Renal cortex interstitium (tissue), 11 donors: ENCODE measurements around the gene VPS39. TPM values are rescaled to one million over a fixed set of nuclear protein-coding genes. Genes with fewer than 3 reads are reported as not detected.

ENCODE experiments used
- DNase-seq, 11 donors: peaks; one replicate each; pipeline ENCODE4 v3.0.0-alpha.2; 2013; ENCODE audit warnings: low read depth in 9 of 11, low spot score in 4 of 11; ENCODE audit errors: extremely low read depth in 1 of 11
- polyA plus RNA-seq, 3 donors: library from polyadenylated mRNA; unstranded; fragments of 120-200 nt; gene quantifications; one replicate each; pipeline ENCODE4 v1.2.1, GENCODE V29; 2013; ENCODE audit not compliant: insufficient read length in 3 of 3

VPS39 gene
- polyA plus RNA-seq, 3 donors: 57.5 to 77.4 (median 65.3) TPM

DNA sequence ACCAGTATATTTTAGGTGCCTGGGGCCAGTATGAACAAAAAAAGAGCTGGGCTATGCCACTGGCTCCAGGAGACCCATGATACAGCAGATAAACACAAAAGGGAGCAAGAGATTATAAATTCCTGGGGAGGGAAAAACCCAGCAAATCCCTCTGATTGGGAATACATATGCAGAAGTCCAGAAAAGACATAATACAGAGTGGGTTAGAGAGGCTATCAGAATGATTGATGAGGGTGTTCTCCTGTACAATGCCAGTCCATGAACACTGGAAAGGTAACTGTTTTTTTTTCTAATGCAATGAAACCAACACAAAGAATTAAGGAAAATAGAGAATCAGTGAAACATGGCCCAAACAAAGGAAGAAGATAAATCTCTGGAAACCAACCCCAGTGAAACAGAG lies 5.4 kb upstream of the VPS39 start:
- DNase-seq: no peak

DNA sequence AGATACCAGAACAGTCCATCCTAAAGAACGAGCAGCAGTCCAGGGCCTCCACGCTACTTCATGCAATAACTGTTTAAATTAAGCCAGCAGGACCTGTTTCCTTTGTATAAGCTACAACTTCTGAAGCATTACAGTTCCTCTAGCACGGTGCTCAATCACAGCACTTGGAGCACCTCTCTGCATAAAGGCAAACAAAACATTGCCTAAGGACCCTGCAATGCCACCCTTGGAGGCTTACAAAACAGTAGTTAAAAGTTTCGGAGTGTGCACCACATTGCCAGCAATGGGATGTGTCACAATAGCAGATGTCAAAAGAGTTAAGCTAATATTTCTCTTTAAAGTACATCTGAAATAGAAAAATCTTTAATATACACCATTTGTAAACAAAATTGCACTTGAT lies 2.6 kb upstream of the VPS39 start:
- no peak for DNase-seq

DNA sequence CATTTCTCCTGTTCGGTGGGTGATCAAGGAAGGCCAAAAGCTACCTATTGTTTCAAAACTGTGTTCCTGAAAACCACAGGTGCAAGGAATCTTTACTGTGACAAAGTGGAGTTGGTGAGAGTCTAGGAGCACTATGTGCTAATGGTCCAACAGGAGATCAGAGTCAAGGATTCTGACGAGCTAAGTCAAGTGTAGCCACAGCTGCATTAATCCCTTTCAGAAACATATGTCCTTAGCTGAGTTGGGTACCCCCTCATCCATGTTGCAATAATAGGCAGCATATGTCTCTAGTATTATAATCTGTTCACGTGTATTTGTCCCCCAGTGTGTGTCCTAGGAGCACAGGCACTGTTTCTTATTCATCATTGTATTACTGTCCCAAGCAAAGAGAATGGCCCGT lies 1.7 kb downstream of the VPS39 start:
- DNase-seq: no peak

GRCh38 chr15:42203891-42204290 lies 4.2 kb downstream of the VPS39 start:
- DNase-seq: no peak

DNA sequence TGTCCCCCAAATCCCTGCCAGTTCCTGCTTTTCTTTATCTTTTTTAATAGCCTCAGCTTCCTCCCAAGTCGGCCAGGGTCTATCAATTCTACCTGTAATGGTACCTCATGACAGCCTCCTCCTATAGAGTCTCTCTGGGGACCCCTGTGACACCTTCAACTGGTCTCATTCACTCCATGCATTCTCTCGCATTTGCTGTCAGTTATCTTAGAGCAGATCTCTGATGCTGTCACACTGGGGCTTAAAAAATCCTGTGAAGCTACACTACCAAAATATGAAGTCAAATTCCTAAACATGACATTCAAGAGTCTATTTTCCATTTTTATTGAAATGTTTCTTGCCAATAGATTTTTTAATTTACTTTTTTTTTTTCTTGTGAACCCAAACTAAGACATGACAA lies 5.5 kb downstream of the VPS39 start:
- no peak for DNase-seq

DNA sequence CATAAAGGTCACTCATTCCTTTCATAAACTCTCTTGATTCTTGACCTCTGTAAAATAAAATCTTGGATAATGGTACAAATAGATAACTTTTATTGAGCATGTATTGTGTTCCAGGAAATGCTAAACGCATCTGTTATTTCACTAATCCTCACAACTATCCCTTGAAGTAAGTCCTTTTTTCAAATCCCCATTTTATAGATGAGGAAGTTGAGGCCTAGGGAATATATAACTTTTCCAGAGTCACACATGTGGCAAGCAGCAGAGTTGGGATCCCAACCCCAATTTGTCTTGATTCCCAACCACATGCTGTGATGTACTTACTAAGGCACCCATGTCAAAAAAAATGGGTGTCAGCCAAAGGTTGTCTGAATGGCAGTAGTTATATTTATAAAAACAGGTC lies 6.3 kb downstream of the VPS39 start:
- no peak for DNase-seq

- no peak for DNase-seq
Observed at GRCh38 chr15:42199126-42199525, 9.0 kb downstream of the VPS39 start.

GRCh38 chr15:42198516-42198915 lies 9.6 kb downstream of the VPS39 start:
- no peak for DNase-seq

DNA sequence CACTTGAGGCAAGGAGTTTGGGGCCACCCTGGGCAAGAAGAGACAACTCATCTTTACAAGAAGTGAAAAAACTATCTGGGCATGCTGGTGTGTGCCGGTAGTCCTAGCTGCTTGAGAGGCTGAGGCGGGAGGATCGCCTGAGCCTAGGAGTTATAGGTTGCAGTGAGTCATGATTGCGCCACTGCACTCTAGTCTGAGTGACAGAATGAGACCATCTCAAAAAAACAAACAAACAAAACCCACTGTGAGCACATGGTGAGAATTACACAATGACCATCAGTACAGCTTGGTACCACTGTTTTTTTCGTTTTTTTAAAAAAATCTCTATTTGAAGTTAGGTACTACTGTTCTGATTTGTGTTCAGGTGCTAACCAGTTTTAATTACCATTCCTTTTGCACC lies 13.6 kb downstream of the VPS39 start:
- DNase-seq: no peak

GRCh38 chr15:42193383-42193782 lies 14.7 kb downstream of the VPS39 start:
- no peak for DNase-seq

DNA sequence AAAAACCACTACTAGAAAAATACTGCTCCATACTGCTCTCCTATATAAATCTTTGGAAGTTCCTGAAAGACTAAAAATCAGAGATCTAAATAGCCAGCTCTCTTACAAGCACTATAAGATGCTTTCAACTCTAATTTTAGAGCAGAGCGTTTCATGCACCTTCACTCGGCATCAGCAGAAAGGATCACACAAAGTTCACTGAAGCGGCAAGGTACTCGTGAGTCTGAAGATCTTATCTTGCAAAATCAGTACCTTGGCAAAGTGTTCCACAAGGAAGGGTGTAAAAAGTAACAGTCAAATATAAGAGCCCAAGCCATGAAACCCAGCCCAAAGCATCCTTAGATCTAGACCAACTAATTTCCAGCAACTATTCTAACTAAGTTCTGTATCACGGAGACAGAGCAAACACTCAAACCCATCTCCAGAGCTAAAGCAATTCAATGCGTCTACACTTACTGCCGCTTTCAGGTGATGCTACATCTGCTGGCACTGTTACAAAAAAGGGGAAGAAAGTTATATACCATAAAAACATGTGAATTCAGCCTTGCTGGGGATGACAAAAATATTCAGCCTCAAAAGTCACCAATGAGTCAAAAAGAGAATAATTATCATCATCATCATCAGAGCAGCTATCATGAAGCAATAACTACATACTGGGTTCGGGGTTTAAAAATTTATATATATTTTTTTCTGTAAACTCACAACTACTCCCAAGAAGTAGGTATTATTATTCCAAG lies 16.3 kb downstream of the VPS39 start:
- no peak for DNase-seq

- no peak for DNase-seq
Observed at GRCh38 chr15:42190370-42190769, 17.7 kb downstream of the VPS39 start.

DNA sequence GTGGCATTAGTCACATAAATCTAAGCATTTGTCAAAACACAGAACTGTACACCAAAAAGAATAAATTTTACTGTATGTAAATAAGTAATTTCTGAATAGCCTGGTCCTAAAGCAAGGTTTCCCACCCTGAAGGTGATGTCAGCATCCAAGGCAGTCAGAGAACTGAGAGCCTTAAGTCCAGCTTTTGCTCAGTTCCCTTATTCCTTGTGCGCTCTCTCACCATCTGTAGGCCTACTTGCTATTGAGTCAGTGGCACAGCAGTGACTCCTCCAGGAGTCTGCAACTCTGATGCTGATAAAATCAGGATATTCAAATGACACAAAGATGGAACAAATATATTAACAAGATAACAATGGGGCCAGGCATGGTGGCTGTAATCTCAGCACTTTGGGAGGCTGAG lies 22.3 kb downstream of the VPS39 start:
- no peak for DNase-seq

- DNase-seq: no peak
Observed at GRCh38 chr15:42184736-42185135, 23.4 kb downstream of the VPS39 start.

GRCh38 chr15:42184296-42184695 lies 23.8 kb downstream of the VPS39 start:
- DNase-seq: no peak

GRCh38 chr15:42182961-42183360 lies 25.1 kb downstream of the VPS39 start:
- no peak for DNase-seq

- DNase-seq: no peak
Observed at GRCh38 chr15:42182328-42182886, 25.7 kb downstream of the VPS39 start.

DNA sequence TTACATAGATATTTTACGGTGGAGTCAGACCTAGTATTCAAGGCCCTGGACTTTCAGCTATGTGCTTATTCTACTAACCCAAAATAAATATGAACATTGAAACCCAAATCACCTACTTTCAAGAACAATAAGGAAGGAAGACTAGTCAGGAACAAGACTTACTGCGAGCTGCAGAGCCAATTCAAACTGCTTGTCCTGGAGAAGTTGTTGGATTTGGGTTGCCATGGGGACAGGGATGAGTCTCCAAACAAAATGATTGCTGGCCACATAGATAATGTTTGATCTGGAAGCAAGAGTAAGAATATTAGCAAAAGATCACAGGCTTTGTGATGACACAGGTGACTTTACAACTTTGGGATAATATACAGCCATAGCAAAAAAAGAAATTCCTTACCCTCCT lies 30.0 kb downstream of the VPS39 start:
- no peak for DNase-seq

DNA sequence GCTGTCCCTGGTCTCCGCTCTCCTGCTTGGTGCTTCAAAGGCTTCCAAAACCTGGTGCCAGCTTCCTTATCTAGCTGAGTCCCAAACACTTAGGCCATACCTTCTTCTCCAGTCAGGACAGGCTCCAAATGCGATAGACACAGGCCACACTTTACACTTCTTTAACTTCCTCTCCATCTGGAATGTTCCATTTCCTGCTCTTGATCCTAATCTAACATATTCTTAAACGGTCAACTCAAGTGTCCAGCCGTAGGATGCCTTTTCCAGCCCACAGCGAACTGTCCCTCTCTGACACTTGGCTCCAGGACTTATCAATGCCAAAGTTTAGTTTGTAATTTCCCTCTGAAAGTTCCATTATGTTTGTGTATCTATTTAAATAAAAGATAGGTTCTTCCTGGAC lies 32.4 kb downstream of the VPS39 start:
- DNase-seq: no peak

- DNase-seq: no peak
Observed at GRCh38 chr15:42172475-42172874, 35.6 kb downstream of the VPS39 start.

GRCh38 chr15:42171795-42172194 lies 36.3 kb downstream of the VPS39 start:
- no peak for DNase-seq
